ENCODE results near the gene LIAS. TPM values are rescaled to one million over a fixed set of nuclear protein-coding genes. Genes with fewer than 3 reads are reported as not detected.

LIAS gene
- total RNA-seq, 2 donors from 2014 or later: 11.2 to 15.3 TPM

DNA sequence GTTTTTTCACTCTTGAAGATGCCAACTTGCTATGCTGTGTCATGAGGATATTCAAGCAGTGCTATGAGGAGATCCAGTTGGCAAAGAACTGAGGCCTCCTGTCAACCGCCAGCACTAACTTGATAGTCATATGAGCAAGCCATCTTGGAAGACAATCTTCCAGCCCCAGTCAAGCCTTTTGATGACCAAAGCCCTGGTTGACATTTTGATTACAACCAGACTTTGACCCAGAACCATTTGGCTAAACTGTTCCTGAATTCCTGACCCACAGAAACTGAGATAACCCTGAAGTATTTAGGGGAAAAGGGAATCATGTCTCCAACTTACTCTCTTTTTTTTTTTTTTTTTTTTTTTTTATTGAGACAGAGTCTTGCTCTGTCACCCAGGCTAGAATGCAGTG, 35.5 kb downstream of the LIAS start:
- Histone ChIP-seq H3K4me1 (replicated peaks) (no peaks in the 10 kb centered on the region), H3K4me3 (no peak overlapping the region), H3K27me3 (replicated peaks; ENCODE audit: insufficient read depth) (no peaks in the 10 kb centered on the region), H3K27ac (no peak overlapping the region), H3K9me3 (no peaks in the 10 kb centered on the region), H3K36me3 (no peaks in the 10 kb centered on the region)
- TF ChIP-seq CTCF (IDR thresholded peaks at IDR 0.05) (no peak), POLR2AphosphoS5 (IDR thresholded peaks at IDR 0.05) (no peak), POLR2A (IDR thresholded peaks at IDR 0.05) (no peak)
- 100% methylated on average over 1 of the region's 1 CpG for WGBS
- DNase-seq (ENCODE audit: low spot score): no peak
- intact Hi-C loops (cut with DNase I): no loop called here

DNA sequence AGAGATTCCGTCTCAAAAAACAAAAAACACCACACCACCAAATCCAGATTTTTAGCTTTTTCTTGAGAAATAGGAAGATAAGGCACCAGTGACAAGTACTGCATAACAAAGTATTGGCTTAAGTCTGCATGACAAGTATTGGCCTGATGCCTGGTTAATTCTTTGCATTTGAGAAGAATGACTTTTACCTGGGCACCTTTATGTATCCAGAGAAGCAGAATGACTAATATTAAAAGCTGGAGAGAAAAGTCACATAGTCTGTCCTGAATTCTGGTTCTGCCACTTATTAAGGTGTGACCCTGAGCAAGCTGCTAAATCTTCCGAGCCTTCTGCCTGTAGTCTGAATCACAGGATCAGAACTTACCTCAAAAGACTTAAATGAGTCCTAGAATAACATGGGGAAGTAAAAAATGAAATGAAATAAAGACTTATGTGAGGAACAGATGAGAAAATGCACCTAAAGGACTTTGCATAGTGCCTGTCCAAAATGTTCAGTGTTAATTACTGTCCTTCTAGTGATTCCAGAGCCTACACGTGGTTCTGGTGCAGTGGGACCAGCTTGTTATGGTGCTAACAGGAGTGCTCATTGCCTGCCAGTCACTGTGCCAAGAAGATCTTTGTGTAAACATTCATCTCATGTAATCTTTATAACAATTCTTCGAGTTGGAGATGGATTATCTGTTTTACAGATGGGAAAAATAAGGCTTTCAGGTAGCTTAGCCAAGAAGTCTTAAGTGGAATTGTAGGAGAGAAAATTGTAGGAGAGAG, 36.8 kb downstream of the LIAS start:
- H3K27ac ChIP-seq: no peak overlapping the region
- H3K36me3 ChIP-seq: no peaks in the 10 kb centered on the region
- 49% methylated on average over 4 of the region's 4 CpGs for WGBS
- no peaks in the 10 kb centered on the region for H3K27me3 ChIP-seq (replicated peaks; ENCODE audit: insufficient read depth)
- H3K9me3 ChIP-seq: no peaks in the 10 kb centered on the region
- DNase-seq (ENCODE audit: low spot score): peak; percentile 6
- no peaks in the 10 kb centered on the region for H3K4me1 ChIP-seq (replicated peaks)
- intact Hi-C loops (cut with DNase I): no loop called here
- H3K4me3 ChIP-seq: no peak overlapping the region
- TF ChIP-seq POLR2AphosphoS5 (IDR thresholded peaks at IDR 0.05) (no peak), POLR2A (IDR thresholded peaks at IDR 0.05) (no peak), CTCF (IDR thresholded peaks at IDR 0.05) (no peak)

DNA sequence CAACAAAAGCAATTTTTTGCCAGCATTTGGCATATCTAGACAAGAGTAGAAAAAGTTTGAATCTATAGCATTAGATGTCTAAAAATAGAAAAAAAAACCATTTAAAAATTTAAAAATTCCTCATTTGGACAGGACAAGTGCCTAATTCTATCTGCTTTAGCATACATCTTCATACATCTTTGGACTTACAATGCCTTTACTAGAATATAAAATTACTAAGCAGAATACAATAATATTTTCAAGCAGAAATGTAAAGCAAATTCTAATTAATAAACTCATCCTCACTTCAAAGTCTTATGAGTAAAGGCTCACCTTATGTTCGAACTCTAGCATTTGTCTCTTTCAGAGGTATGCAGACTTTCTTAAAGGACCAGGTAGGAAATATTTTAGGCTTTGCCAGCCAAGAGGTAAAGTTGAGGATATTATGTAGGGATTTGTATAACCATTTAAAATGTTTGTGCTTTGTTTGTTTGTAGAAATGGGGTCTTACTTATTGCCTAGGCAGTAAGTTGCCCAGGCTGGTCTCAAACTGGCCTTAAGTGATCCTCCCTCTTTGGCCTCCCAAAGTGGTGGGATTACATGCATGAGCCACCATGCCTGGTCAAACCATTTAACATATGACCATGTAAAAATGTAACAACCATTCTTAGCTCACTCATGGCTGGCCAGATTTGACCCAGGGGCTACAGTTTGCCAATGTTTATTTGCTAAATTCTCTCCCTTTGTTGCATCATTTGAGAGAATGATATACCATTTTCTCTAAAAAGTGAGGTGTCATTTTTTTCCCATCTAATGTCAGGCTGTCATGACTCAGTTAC, 39.3 kb downstream of the LIAS start:
- no peaks in the 10 kb centered on the region for H3K36me3 ChIP-seq
- no peaks in the 10 kb centered on the region for H3K4me1 ChIP-seq (replicated peaks)
- no peak overlapping the region for H3K27ac ChIP-seq
- TF ChIP-seq POLR2AphosphoS5 (IDR thresholded peaks at IDR 0.05): no peak
- TF ChIP-seq CTCF (IDR thresholded peaks at IDR 0.05): no peak
- TF ChIP-seq POLR2A (IDR thresholded peaks at IDR 0.05): no peak
- intact Hi-C loops (cut with DNase I): no loop called here
- no peaks in the 10 kb centered on the region for H3K9me3 ChIP-seq
- H3K4me3 ChIP-seq: no peak overlapping the region
- no peak for DNase-seq (ENCODE audit: low spot score)
- no peaks in the 10 kb centered on the region for H3K27me3 ChIP-seq (replicated peaks; ENCODE audit: insufficient read depth)
- WGBS: 68% methylated on average over 1 of the region's 1 CpG

GRCh38 chr4:39498727-39499020, 39.8 kb downstream of the LIAS start:
- Histone ChIP-seq H3K9me3 (no peaks in the 10 kb centered on the region), H3K4me3 (no peak overlapping the region), H3K36me3 (peaks cover 0 to 3% of the 10 kb centered on the region in 2 donors), H3K27ac (no peak overlapping the region), H3K4me1 (replicated peaks) (no peaks in the 10 kb centered on the region), H3K27me3 (replicated peaks; ENCODE audit: insufficient read depth) (no peaks in the 10 kb centered on the region)
- no peak for TF ChIP-seq POLR2AphosphoS5 (IDR thresholded peaks at IDR 0.05)
- no peak for TF ChIP-seq CTCF (IDR thresholded peaks at IDR 0.05)
- TF ChIP-seq POLR2A (IDR thresholded peaks at IDR 0.05): no peak
- DNase-seq (ENCODE audit: low spot score): no peak
- intact Hi-C loops (cut with DNase I): no loop called here
